Astrocyte of the hippocampus (primary cell): ENCODE measurements around the gene WDR26.
A peak's percentile ranks its signal among the peaks of the same experiment; 100 is the strongest.
"Not testable (repeated sequence)": the region's sequence is repeated elsewhere in the genome, so short reads cannot be mapped to it uniquely, and the experiment has no call there.

ENCODE experiments used
- DNase-seq: peaks from one replicate; pipeline ENCODE4 v3.0.0; 2011; ENCODE audit warnings: low read depth, low spot score

Gene WDR26

DNA sequence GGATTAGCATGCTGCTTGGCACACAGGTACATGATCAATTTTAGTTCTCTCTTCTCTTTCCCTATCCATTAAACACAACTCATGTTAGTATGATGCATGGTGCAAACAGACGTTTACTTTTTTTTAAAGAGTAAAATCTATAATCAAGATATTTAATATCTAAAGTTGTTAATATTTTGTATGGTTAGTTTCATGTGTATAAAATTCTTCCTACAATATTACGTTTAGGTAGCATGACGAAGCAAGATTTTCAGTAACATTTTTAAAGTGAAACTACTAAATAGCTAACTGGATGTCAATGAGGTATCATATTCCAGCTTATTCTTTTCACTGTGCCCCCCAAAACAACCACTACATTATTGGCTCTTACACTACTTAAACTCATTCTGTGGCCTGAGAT lies 41.3 kb downstream of the WDR26 start:
- DNase-seq = no peak

DNA sequence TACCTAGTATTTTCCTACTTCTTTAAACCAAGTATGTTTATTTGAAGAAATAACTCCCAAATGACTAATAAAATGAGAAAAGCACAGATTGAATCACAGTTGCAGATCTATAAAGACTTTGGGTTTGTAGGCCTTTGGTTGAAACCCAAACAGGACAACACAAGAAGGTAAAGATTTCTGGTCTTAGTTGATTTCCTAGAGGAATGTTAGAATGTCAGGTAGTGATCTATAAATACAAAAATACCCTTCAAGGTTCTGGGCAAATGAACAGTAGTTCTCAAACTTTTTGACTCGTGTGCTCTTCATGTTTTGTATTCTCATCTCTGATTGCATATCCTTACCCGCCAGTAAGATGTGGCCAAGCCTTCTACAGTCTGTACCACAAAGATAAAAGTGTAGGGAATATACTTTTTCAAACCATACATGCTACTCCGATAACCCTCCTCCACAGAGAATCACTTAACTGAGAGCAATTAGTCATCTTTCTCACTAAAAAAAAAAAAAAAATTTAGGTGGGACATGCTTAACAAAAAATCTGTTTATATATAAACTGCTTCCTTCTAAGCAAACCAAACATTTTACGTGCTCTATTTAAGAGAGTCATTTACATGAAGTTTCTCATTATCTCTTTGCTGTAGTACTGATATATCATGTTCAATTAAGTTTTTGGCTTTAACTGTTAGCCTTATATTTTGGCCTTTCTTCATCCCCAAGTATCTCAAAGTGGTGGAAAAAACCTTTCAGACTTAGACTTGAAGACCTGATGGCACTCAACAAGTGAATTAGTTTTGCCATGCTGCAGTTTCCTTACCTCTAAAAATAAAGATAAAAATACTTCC lies 42.0 kb downstream of the WDR26 start:
- no peak for DNase-seq

- DNase-seq = no peak
These were observed 44.1 kb downstream of the WDR26 start for GRCh38 chr1:224390517-224390916.

DNA sequence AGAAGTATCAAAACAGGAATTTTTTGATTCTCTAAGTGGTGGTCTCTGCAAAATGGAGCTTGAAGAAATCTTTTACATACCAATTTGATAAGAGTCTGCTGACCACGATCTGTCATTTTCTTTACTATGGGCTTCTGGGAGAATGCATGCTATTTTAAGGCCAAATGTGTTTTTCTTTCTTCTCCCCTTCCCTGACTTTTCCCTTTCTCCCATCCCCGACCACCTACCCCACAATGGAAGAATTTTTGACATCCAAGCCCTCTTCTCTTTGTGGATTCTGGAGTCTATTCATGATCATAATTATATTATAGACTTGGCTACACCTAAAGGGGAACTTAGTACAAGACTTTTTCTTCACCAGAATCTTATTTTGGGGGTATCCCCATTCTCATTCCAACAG lies 46.7 kb downstream of the WDR26 start:
- no peak for DNase-seq

DNA sequence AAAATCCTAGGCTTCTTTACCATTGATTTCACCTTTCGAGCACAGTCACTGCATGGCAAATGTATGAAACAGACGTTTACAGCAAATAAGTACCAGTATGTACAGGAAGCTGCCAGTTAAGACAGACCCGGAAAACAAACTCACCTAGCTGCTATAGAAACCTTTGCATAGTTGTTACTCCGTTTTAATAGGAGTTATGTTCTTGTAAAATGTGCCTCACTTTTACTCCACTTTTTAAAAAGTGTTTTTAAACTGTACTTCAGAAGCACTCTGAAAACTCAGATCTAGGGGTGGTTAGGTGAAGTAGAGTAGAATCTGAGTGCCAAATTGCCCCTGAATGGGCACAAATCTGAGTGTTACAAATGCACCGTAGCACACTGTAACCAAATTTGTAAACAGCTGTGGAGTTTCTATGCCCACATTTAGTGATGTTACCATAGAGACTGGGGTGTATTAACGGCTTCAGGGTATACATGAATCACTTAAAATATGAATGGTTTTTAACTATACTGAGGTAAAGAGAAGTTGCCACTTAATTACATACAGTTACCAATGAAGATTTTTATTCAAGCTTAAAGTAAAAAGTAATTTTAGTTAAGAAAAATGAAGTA lies 47.2 kb downstream of the WDR26 start:
- DNase-seq = no peak

GRCh38 chr1:224383218-224383617 lies 51.4 kb downstream of the WDR26 start:
- DNase-seq = no peak

DNA sequence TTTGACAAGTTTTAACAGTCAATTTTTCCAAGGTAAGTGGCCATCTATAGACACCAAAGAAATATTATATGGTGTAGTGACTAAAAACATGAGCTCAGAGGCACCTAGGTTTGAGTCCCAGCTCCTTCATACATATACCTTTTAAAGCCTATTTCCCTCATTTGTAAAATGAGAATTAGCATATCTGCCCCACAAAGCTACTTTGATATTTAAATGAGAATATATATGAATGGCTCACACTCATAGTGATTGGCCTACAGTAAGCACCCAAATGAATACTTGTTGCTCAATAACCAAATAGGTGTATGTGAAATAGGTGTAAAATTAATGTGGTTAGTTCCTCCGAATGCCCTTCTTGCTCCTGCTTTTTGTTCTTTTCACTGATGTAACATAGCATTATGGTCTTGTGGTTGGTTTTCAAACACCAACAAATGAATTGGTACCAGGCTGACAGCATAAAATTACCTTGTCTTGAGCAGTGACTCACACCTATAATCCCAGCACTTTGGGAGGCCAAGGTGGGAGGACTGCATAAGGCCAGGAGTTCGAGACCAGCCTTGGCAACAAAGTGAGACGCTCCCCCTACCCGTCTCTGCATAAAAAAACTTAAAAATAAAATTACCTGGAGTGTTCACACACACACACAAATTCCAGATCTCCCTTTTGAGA lies 52.6 kb downstream of the WDR26 start:
- DNase-seq = no peak

DNA sequence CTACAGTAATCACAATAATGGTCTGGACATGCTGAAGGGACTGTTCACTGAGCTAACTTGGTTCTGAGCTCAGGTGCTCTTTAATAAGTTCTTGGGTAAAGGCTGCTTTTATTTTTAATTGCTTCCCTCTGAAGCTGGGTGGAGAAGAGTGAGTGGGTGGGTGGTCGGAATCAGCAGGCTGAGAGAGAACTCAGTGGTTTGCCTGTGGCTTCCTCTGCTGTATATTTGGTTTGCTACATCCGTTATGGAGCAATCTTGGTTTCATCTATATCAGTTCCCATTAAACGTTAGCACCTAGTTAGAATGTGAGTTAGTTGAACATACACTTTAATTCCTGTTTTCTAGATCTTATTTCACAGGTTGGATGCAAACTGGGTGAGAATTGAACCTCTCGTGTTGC lies 54.6 kb downstream of the WDR26 start:
- no peak for DNase-seq

- DNase-seq = no peak
These were observed 55.6 kb downstream of the WDR26 start for GRCh38 chr1:224378855-224379631.

GRCh38 chr1:224377676-224378006 lies 57.0 kb downstream of the WDR26 start:
- DNase-seq = peak; percentile 60

DNA sequence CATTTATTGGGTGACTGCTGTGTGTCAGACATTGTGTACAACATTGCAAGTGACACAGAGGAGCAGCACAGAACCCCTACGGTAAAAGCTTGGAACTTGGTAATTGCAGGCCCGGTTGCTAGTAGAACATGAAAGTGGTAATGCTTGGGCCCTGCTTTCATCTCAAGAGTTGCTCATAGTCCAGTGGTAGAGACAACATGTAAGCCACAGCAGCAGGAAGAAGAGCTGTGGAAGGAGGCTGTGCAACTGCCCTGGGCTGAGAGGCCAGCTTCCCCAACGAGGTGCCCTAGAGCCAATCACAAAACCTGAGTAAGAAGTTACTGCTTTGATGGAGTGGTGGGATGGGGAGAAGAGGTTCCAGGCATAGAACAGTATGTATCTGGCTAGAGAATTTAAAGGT lies 59.5 kb downstream of the WDR26 start:
- DNase-seq = no peak

DNA sequence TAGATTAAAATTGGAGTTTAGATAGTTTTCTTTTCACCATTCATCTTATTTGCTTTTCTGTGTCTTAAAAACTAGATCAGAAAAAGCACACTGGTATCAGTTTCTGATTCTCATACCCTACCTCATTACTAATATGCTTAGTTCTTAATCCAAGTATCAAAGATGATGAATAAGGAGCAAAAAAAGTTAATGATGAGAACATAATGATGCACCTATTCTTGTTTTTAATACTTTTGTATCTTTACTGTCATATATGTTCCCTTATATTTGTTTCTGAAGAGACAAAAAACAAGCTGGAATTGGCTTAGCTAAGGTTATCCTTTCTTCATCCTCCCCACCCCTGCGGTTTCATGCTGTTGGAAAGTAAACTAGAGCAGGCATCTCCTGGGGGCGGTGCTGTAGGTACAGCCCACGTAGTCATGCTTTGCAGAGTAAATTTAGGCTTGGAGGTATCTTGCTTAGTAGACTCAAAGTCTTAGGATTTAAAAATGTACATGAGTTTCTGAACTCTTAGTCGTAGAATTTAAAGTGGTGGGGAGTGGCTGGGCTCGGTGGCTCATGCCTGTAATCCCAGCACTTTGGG lies 61.5 kb downstream of the WDR26 start:
- DNase-seq = no peak

DNA sequence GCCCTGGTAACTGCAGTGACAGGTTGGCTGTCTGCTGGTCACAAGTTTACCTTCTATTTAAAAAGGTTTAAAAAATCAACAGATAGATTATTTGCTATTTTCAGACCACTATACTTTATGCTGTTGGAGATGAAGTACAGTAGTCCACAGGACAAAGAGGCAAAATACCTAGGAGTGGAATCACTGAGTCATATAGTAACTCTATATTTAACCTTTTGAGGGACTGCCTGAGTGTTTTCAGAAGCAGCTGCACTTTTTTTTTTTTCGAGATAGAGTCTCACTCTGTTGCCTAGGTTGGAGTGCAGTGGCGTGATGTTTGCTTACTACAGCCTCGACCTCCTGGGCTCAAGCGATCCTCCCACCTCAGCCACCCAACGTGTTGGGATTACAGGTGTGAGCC lies 66.2 kb downstream of the WDR26 start:
- no peak for DNase-seq

- DNase-seq = no peak
These were observed 75.4 kb downstream of the WDR26 start for GRCh38 chr1:224359207-224359606.

DNA sequence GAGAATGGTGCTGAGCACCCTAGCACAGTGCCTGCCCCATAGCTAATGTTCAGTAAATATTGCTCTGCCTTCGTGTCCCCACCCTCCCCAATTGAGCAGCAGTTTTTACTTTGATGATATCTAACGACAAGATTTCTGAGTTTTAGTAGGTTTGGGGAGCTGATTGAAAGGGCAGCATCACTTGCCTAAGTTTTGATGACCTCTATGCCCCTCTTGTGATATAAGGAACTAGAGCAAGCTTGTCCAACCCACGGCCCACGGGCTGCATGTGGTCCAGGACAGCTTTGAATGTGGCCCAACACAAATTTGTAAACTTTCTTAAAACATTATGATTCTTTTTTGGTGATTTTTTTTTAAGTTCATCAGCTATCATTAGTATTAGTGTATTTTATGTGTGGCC lies 76.4 kb downstream of the WDR26 start:
- DNase-seq = no peak

DNA sequence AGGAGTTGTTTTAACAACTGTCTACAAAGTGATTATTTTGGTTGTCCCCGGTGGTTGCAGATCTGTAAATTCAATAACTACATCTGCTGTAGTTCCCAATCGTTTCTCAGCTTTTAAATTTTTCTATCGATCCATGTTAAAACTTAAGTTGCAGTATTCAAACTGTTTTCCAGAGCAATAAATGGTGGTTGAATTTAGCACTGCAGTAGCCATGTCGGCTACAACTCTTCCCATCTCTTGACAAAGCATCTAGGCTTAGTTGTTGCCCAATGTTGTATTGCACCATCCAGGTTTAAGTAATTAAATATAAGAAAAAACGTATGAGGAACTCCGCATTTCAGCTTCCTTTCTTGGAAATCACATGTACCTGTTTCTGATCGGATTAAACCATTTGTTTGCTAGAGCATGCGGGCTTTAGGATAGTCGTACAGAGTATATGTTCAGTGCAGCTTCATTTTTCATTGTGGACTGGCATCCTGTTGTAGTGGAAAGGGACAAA lies 76.9 kb downstream of the WDR26 start:
- no peak for DNase-seq

DNA sequence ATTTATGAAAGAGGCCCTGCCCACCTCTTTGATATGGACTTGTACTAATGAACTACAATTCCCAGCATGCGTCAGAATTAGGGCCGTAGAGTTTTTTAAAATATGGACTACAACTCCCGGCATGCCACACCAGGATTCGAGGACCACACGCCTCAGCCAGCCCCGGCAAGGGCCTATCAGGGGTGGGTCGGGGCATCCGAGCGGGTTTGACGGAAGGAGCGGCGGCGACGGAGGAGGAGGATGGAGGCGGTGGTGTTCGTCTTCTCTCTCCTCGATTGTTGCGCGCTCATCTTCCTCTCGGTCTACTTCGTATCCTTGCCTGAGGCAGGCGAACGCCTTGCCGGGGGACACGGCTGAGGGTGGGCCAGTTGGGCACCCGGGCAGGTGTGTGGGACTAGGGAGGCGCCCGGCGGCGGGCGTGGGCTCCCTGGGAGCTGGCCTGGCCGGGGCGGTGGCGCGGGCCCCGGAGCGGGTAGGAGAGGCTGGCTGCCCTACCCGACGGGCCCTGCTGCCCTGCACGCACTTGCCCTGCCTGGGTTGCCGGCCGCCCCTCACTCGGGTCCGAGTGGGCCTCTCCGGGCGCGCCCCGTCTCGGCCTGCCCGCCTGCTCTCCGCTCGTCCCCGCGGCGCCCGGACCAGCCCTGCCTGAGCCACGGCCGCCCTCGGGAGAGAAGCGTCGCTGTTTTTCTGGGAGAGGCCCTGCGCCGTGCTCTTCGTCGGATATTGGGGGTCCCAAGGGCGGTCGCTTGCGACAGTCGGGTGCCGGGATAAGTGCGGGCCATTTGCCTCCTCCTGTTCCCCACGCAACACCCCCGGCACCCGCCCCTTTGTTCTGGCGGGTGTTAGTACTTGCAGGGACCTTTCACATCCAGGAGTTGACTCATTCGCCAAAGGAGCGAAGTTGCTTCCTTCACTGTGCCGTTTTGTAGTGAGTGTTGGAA lies 77.6 kb downstream of the WDR26 start, which contains the start of gene CNIH4:
Gene CNIH4 (plus strand): TSS at position 195 of the 941 bp plus-strand sequence. CDS start 46 bp downstream, at position 241.
- peak; percentile 97 for DNase-seq

DNA sequence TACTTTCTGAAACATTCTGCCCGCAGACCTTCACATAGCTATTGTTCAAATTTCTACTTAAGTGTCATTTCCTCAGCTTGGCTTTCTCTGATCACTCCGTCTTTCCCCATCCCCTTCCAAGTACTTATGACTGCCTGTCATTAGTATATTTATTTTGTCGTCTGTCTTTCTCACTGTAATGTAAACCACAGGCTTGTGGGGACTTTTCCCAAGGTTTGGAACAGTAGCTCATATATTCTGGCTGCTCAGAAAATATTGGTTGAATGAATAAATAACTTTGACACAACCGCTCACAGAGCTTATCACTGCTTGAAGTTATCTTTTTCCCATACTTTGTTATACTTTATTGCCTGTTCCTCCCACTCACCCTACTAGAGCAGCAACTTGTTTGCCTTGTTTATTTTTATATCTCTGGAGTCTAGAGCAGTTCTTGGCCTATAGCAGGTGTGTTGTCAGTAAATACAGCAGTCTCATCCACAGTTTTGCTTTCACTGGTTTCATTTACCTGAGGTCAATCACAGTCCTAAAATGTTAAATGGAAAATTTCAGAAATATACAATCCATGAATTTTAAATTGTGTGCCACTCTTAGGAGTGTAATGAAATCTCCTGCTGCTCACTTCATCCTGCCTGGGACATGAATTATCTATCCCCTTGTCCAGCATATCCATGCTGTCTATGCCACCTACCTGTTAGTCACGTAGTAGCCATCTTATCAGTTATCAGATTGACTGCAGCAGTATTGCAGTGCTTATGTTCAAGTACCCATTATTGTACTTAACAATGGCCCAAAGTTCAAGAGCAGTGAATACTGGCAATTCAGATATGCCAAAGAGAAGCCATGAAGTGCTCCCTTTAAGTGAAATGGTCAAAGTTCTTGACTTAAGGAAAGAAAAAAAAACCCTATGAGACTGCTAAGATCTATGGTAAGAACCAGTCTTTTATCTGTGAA lies 80.3 kb downstream of the WDR26 start:
- no peak for DNase-seq

DNA sequence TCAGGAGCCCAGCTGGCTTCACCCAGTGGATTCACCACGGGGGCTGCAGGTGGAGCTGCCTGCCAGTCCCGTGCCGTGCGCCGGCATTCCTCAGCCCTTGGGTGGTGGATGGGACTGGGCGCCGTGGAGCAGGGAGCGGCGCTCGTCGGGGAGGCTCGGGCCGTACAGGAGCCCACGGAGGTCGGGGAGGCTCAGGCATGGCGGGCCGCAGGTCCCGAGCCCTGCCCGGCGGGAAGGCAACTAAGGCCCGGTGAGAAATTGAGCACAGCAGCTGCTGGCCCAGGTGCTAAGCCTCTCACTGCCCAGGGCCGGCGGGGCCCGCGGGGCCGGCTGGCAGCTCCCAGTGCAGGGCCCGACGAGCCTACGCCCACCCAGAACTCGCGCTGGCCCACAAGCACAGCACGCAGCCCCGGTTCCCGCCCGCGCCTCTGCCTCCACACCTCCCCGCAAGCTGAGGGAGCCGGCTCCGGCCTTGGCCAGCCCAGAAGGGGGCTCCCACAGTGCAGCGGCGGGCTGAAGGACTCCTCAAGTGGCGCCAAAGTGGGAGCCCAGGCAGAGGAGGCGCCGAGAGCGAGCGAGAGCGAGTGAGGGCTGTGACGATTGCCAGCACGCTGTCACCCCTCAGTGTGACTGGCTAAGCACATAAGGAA lies 82.0 kb downstream of the WDR26 start:
- not testable (repeated sequence) for DNase-seq
